HepG2 (cell line): ENCODE data around the gene KCNMA1.

Experiments used
- NCOA1 ChIP-seq: sonication (generic); formaldehyde crosslinking; IDR thresholded peaks from 2 replicates; pipeline ENCODE4 v1.9.0; 2021; ENCODE audit warnings: missing genetic modification reagents
- PHF8 ChIP-seq: sonication (generic); formaldehyde crosslinking; IDR thresholded peaks from 2 replicates; pipeline ENCODE4 v1.5.0; 2020; ENCODE audit warnings: missing genetic modification reagents
- SKI ChIP-seq: fragments of 450-650 bp; IDR thresholded peaks from one replicate; pipeline ENCODE4 v1.6.1; 2018; ENCODE audit warnings: mild to moderate bottlenecking; ENCODE audit not compliant: partially characterized antibody
- ZBTB21 ChIP-seq: sonication (generic); formaldehyde crosslinking; IDR thresholded peaks from 2 replicates; pipeline ENCODE4 v1.4.0; 2020; ENCODE audit warnings: missing genetic modification reagents
- ZNF224 ChIP-seq: sonication (generic); formaldehyde crosslinking; IDR thresholded peaks from 2 replicates; pipeline ENCODE4 v1.5.0; 2020; ENCODE audit warnings: mild to moderate bottlenecking, missing genetic modification reagents
- ZNF629 ChIP-seq: sonication (generic); formaldehyde crosslinking; conservative IDR thresholded peaks from 2 replicates; pipeline ENCODE4 v1.5.0; 2020; ENCODE audit warnings: missing genetic modification reagents
- ZNF777 ChIP-seq: sonication (generic); formaldehyde crosslinking; IDR thresholded peaks from 2 replicates; pipeline ENCODE4 v1.4.0; 2020; ENCODE audit warnings: missing genetic modification reagents
- TF ChIP-seq, protein P1 (sequence below): sonication (generic); formaldehyde crosslinking; IDR thresholded peaks from 2 replicates; pipeline ENCODE4 v1.4.0; 2020; ENCODE audit warnings: missing genetic modification reagents, borderline replicate concordance
- TF ChIP-seq, protein P2 (sequence below): sonication (generic); formaldehyde crosslinking; IDR thresholded peaks from 2 replicates; pipeline ENCODE4 v1.4.0; 2020; ENCODE audit warnings: missing genetic modification reagents

DNA sequence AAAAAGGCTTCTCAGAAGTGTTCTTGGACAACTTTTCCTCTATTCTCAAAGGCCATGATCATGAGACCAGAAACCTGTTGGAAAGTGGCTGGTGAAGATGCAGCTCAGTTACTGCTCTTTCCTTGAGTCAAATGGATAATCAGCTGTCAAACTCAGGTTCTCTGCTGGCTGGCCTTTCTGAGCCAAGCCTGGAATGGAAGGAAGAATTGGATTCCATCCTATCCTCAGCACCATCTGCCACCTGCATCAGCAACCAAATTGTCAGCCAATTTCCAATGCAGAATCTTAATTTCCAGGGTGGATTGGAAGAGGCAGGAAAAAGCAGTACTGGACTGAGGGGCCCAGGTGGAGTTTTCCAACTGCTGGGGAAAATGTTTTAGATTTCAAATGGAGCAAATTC lies 631.7 kb downstream of the KCNMA1 start:
- TF ChIP-seq, protein P1, sequence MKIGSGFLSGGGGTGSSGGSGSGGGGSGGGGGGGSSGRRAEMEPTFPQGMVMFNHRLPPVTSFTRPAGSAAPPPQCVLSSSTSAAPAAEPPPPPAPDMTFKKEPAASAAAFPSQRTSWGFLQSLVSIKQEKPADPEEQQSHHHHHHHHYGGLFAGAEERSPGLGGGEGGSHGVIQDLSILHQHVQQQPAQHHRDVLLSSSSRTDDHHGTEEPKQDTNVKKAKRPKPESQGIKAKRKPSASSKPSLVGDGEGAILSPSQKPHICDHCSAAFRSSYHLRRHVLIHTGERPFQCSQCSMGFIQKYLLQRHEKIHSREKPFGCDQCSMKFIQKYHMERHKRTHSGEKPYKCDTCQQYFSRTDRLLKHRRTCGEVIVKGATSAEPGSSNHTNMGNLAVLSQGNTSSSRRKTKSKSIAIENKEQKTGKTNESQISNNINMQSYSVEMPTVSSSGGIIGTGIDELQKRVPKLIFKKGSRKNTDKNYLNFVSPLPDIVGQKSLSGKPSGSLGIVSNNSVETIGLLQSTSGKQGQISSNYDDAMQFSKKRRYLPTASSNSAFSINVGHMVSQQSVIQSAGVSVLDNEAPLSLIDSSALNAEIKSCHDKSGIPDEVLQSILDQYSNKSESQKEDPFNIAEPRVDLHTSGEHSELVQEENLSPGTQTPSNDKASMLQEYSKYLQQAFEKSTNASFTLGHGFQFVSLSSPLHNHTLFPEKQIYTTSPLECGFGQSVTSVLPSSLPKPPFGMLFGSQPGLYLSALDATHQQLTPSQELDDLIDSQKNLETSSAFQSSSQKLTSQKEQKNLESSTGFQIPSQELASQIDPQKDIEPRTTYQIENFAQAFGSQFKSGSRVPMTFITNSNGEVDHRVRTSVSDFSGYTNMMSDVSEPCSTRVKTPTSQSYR (CRISPR knock-in tag): no peak
- TF ChIP-seq ZBTB21 (CRISPR knock-in tag) (no peak), ZNF777 (no peak), NCOA1 (CRISPR knock-in tag) (no peak), SKI (no peak), PHF8 (no peak), ZNF629 (no peak), ZNF224 (CRISPR knock-in tag) (no peak)
- TF ChIP-seq, protein P2, sequence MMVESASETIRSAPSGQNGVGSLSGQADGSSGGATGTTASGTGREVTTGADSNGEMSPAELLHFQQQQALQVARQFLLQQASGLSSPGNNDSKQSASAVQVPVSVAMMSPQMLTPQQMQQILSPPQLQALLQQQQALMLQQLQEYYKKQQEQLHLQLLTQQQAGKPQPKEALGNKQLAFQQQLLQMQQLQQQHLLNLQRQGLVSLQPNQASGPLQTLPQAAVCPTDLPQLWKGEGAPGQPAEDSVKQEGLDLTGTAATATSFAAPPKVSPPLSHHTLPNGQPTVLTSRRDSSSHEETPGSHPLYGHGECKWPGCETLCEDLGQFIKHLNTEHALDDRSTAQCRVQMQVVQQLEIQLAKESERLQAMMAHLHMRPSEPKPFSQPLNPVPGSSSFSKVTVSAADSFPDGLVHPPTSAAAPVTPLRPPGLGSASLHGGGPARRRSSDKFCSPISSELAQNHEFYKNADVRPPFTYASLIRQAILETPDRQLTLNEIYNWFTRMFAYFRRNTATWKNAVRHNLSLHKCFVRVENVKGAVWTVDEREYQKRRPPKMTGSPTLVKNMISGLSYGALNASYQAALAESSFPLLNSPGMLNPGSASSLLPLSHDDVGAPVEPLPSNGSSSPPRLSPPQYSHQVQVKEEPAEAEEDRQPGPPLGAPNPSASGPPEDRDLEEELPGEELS: no peak
